ENCODE results near the gene CXXC5.
A peak's percentile ranks its signal among the peaks of the same experiment; 100 is the strongest.
"Not testable (repeated sequence)": the region's sequence is repeated elsewhere in the genome, so short reads cannot be mapped to it uniquely, and the experiment has no call there.

The CXXC5 gene

DNA sequence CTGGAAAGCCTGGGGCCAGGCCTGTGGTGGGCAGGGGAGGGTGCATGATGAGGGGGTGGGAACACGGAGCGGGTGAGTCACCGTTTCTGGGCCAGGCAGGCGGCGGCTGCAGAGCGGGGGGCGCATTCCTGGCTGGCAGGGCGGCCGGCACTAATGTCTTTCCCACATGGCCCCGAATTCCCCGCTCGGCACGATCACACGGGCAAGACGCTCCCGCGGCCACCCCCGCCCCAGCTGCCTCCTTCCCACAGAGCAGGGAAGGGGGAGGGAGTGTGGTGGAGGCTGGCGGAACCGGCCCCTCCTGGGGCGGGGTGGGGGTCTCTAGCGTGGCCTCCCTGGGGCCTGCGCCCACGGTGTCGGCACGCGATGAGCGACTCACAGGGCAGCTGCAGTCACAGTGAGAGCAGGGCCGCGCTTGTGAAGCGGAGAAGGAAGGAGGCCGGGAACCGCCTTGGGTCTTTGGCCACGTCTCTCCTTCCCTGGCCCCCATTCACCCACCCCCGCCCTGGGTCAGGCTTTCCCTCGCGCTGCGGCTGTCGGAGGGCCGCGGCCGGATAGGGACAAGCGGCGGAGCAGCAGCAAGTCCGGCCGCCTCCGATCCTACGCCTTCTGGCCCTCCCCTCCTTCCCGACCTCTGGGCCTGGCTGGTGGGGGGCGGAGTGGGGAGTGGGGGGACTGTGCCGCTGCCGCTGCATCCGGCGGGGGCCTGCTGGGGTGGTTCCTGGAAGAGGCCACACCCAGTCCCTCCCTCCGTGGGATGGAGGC lies 48.9 kb downstream of the CXXC5 start:
- no peak for DNase-seq

DNA sequence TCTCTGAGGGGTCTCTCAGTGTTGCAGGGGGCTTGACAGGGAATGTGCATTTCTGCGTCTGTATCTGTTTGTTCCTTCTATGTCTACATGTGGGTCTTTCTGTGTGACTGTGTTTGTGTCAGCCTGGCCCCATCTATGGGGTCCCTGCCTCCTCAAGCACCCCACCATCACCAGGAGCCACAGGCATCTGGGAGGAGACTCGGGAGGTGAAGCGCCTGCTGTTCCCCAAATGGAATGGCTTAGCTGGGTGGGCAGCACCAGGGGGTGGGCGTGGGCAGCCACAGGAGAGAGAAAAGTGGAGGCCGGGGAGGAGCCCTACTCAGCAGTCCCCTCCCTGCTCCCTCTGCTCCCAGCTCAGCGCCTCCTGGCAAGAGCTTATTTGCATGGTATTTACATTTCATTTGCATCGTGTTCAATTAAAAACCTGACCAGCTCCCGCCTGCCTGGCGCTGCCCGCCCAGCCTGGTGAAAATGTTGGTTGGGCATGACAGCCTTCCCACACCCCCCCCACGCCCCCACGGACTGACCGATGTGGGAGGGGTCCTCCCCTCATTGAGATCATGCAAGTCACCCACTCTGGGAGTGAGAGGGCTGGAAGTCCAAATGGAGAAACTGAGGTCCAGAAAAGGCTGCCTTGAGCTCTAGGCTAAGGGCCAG lies 50.5 kb downstream of the CXXC5 start:
- no peak for DNase-seq

DNA sequence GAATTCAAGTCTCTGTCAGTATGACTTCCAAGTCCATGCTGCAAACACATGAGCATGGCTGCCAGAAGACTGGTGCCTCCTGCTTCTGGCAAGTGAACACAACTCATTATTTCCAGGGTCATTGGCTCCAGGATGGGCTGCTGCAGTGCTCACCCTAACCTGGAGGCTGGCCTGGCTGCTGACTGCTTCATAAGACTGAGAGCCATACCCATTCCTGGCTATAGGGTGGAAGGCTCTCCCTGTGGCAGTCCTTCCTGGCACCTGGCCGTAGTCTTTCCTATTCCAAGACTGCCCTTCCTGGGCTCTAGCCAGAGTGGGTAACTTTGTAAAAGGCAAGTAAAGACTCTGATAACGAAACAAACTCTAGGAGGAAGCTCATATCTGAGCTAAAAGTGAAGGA lies 51.2 kb downstream of the CXXC5 start:
- DNase-seq: no peak

DNA sequence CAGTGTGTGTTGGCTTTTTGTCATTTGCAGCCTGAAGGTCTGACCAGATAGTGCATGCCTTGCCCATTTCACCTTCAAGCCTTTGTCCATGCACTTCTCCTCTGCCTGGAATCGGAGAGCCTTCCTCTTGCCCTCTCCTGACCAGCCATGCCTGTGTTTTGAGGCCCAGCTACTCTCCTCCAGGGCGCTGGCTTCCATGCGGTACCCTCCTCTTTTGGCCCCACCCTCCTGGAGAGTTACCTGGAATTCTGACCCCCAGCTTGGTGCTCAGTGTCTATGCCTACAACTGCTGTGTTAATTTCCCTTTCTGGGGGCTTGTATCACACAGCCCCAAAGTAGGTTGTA lies 52.5 kb downstream of the CXXC5 start:
- DNase-seq: no peak

DNA sequence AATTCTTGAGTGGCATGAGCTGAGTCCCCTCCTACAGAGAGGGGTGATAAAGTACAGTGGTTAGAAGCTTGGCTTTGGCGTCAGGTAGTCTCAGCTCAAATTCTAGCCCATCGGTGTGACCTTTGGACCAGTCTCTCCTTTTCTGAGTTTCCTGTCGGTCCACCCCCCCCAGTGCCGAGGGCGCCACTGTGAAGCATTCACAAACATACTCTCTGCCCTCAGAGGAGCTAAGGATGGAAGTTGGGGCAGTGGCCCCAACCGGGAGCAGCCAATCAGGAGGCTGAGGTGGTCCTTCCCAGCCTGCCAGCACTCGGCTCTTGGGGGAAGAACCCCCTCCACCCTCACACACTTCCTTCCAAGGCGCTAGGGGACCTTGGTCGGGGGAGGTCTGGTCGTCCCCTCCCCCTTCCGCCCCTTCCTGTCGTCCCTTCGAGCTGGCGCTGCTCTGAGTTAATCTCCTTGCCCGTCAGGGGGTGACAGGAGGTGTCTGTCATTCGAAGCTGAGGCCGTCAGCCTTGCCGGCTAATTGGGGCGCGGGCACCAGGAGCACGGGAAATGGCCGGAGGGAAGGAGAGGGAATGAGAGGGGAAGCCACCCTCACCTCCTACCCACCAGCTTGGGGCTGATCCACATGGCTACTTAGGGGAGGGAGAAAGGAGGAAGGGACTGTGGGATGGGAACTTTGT lies 53.0 kb downstream of the CXXC5 start:
- DNase-seq: no peak

DNA sequence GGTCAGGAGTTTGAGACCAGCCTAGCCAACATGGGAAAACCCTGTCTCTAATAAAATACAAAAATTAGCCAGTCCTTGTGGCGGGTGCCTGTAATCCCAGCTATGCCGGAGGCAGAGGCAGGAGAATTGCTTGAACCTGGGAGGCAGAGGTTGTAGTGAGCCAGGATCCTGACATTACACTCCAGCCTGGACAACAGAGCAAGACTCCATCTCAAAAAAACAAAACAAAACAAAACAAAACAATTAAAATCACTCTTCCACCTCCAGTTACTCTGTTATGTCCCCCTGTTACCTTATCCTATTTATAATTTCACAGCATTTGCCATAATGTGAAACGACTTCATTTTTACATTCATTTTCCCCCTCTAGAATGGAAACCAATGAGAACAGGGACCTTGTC lies 54.4 kb downstream of the CXXC5 start:
- DNase-seq: no peak

DNA sequence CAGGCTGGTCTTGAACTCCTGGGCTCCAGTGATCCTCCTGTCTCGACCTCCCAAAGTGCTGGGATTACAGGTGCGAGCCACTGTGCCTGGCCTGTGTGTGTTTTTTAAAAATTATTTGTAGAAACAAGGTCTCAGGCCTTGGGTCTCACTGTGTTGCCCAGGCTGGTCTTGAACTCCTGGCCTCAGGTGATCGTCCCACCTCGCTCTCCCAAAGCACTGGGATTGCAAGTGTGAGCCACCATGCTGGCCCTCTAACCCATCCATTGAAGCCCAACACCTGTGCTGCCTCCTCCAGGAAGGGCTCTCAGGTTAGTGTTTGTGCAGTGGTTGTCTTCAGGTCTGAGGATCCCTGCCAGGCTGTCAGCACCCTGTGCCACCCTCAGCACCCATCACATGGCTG lies 56.6 kb downstream of the CXXC5 start:
- DNase-seq: no peak

DNA sequence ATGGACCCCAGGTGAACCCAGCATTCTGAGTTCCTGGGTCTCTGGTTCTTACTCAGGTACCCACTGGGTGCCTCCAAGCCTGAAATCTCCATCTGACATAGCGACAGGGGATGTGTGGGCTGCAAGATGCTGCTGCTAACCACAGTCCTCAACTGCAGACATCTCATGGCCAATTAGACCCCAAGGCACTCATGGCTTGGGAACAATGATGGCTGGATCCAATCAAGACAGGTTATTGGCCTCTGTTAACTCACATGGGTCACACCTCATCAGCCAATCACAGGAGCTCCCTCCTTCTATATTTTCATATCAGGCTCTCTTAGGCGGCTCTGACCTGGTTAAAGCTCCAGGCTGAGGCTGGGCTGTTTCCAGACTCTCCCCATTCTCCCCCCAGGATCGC lies 57.0 kb downstream of the CXXC5 start:
- no peak for DNase-seq

DNA sequence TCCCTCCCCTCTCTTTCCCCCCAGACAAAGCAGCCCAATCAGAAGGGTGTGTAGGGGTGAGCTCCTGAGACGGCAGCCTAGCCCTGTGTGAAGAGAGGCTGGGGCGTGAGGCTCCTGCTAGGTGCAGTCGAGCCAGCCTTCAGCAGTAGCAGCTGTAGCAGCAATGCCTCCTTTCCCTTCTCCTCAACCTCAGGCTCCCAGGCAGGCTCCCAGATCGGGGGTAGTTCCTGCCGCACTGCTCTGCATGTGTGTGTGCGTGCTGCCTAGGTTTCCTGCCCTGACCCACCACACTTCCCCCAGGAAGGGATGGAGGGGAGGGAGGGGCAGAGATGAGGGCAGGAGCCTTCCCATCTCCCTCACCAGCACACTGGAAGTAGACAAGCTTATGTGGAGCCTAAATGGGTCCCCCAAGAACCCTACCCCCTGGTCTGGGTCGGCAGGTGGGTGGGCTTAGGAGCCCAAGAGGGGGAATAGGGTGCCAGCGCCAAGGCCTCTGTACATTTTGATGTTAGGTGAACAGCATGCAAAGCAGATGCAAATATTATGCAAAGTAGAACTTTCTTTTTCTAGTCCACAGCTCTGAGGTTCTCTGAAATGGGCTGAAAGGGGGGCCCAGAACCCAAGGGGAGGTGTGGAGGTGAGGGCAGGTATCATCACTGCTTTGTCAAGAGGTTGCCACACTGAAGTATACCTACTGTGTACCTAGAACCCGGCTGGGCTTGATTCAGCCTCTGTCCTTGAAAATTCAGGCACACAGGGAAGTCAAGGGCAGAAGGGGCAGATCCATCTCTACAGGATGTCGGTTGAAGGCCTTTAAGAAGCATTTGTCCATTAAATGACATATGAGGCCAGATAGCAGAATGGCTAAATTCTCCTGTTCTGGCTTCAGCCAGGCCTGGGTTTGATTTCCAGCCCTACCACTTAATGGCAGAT lies 57.8 kb downstream of the CXXC5 start:
- no peak for DNase-seq

DNA sequence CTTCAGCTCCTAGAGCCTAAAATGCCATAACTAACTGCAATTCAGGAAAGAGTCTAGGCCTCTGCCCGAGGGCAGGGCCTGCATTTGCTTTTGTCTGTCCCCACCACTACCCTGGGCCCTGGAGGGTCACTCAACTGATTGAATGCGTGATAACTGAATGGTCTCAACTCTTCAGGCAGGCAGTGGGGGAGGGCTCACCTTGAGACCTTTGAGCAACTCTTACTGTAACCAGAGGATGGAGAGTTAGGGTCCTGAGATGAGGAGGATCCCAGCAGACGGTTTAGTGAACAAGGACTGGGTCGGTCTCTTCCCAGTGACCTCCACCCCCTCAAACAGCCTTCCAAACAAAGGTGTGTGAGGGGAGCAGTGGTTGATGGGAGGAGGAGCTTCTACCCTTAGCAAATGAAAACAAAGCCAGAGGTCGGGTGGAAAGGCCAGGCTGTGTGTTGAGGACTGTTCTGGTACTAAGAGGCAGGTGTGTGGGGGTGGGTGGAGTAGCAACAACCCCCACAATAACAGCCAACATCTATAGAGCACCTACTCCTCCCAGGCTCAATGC lies 59.4 kb downstream of the CXXC5 start:
- no peak for DNase-seq

DNA sequence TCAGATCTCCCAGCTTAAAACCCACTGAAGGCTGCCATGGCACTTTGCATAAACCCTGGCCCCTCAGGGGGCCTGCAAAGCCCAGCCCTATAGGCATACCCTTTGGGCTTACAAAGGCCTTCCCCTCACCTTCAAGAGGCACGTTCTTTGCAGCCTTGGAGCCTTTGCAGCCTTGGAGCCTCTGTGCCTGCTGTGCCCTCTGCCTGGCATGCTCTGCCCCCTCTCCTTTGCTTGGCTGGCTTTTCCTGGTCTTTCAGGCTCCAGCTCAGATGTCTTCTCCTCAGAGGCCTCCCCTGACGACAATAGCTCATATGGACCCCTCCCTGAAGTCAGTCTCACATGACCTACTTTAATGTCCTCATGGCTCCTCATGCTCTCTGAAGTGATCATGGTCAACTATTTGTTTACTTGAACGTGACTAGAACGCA lies 60.3 kb downstream of the CXXC5 start:
- DNase-seq: no peak

DNA sequence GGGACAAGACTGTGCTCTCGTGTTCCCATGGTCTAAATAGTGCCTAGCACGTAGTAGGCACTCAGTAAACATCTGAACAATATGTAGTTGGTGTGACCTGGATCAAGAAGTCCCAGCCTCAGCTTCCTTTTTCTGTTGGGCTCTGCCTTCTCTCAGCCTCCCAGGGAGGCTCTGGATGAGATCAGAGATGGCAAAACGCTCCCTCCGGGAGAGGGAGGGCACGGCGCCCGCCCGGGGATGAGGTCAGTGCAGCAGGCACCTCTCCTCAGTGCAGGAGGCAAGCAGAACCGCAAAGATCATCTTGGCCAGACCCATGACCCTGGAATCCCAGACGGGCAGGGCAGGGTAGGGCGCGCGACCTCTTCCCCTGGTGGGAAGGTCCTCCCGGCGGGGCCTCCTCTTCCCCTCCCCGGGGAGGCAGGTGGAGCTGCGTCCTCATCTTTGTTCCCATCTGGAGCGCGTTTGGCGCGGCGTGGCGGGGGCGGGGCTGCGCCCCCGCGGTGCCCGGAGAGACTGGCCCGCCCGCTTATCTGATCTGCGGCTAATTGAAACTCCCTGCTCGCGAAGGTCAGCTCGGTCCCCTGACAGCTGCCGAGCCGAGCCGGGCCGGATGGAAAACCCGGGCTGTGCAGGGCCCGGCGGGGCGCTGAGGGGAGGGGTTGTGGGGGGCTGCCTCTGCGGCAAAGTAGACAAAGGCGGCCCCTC lies 60.9 kb downstream of the CXXC5 start:
- no peak for DNase-seq

DNA sequence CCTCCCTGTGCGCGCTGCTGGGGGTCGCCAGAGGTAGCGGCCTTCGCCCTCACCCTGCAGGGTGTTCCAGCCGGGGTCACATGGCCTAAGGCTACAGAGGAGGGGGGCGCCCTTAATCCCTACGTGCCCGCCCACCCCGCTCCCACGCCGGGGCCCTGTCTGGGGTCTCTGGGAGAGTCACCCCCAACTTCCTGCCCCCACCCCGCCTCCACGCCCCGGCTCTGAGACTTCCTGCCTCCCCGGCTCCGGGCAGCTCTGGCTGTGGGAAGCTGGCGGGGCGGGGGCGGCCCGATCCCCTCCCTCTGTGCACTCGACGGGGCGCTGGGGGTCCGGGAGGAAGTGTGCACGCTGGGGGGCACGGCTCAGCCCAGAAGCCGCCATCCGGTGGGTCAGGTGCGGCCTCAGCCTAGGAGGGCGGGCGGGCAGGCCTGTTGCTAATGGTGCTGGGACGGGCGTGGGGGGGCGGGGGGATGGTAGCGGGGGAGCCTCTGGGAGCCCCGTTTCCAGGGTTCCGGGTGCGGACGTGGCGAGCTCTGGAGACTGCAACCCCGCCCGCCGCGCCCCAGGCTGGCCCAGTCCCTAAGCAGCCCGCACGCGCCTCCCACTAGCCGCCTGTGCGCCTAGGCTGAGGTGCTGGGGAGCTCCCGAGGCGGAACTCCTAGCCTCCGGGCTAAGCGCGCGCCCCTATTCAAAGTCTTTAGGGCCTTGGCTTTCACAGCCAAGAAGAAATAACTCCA lies 61.6 kb downstream of the CXXC5 start:
- no peak for DNase-seq

DNA sequence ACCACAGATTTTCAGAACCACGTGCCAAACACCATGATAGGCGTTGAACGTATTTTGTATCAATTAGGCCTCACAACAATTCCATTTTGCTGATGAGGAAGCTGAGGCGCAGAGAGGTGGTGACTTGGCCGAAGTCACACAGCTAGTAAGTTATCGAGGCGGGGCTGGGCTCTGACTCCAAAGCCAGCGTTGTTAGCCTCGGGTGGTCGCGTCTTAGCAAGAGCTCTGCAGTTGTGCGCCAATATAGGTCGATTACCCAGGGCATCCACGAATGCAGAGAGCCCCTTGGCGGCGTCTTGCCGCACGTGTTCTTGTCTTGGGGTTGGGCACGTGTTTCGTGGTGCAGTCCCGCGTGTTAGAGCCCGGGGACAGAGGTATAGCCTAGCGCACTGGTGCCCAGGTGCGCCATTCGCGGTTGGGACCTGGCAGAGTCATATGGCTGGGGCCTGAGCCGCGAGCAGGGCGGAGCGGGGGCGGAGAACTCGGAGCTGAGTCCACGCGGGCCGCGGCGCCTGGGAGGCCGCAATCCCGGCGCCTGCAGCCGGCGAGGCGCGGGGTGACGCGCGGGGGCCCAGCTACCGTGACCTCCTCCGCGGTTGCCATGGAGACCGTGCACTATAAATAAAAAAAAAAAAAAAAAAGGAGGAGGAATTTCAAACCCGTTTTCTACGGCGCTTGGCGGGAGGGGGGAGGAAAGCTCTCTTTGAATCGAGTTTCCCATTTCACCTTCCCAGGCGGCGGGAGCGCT lies 62.3 kb downstream of the CXXC5 start:
- DNase-seq: peak; percentile 20

DNA sequence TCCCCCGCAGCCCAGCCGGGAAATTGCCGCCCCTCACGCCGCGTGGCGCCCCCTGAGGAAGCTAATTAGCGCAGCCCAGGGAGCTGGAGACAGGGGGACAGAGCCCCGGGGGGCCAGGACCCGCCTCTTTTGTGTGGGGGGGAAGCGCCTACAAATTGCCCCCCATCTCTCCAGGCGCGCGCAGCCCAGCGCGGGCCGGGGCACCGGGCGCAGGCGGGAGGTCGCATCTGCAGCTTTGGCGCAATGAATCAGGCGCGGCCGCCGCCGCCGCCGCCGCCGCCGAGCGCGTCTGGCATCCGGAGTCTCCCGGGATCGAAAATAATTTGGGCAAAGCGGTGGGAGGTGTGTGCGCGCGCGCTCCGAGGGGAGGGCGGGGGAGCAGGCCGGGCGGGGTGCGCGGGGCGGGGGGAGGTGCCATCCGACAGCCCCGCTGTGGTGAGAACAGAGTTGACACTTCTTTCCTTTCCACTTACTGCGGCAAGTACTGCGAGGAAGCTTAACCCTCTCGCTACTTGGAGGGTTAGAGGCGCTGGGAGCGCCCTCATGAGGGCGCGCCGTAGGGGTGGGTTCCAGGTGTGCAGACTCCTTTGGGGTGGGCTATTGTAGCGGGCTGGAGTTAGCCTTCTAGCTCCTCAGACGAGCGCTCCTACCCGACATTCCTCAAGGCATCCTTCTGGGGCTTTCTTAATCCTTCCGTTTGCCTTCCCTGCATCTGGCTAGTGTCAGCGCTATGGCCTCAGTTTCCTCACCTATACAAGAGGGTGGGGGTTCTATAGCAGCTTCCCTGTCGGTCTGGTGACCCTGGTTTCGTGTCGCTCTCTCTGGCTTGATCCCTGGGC lies 63.1 kb downstream of the CXXC5 start:
- peak; percentile 32 for DNase-seq

DNA sequence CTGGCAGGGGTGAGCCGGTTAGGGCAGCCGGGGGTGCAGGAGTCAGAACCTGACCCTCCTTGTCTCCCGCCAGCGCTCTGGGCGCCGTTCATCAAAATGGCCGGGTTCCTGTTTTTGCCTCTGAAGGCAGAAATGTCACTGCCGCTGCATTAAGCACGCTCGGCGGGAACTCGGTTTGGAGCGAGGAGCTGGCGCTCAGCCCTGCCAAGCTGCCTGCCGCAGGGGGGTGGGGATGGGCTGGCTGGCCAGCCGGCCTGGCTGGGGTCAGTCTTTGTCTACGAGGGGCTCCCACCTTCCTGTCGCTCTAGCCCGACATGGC lies 63.7 kb downstream of the CXXC5 start:
- no peak for DNase-seq

DNA sequence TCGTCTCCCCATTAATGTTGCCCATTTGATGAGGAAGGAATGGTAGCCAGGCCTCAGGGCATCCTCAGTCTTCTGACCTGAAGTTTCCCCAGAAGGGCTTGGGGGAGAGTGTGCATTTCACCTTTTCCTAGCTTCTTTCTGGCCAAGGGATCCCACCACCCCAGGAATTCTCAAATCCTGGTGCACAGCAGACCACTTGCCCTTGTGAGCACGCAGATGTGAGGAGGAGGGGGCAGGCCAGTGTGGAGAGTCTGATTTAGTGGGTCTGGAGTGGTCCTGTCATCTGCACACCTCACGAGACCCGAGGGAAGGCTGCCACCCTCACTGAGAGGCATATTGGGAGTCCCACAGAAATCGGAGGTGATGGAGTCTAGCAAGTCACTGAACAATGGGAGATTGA lies 64.3 kb downstream of the CXXC5 start:
- DNase-seq: no peak

DNA sequence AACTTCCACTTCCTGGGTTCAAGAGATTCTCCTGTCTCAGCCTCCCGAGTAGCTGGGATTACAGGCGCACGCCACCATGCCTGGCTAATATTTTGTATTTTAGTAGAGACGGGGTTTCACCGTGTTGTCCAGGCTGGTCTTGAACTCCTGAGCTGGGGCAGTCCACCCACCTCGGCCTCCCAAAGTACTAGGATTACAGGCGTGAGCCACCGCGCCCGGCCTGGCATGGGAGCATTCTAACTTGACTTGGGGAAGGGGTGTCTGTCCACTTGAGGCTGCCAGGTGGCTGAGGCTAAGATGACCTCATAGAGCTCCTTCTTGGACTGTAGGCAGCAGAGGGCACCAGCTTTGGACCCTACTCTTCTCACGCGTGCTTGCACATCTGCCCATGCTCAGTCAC lies 65.7 kb downstream of the CXXC5 start:
- DNase-seq: not testable (repeated sequence)

DNA sequence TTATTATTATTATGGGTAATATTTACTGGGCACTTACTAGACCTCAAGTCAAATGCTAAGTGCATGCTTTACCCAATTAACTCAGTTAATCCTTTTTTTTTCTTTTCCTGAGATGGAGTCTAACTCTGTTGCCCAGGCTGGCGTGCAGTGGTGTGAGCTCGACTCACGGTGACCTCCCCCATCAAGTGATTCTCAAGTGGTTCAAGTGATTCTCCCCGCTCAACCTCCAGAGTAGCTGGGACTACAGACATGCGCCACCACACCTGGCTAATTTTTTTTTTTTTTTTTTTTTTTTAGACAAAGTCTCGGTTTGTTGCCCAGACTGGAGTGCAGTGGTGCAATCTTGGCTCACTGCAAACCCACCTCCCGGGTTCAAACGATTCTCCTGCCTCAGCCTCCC lies 69.1 kb downstream of the CXXC5 start:
- no peak for DNase-seq

DNA sequence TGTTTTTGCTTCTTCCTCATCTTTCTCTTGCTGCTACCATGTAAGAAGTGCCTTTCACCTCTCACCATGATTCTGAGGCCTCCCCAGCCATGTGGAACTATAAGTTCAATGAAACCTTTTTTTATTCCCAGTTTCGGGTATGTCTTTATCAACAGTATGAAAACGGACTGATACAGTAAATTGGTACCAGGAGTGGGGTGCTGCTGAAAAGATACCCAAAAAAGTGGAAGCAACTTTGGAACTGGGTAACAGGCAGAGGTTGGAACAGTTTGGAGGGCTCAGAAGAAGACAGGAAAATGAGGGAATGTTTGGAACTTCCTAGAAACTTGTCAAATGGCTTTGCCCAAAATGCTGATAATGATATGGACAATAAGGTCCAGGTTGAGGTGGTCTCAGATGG lies 70.3 kb downstream of the CXXC5 start:
- not testable (repeated sequence) for DNase-seq
